Measurements from ENCODE around the gene THOP1. TPM values are rescaled to one million over a fixed set of nuclear protein-coding genes. Genes with fewer than 3 reads are reported as not detected.

THOP1 gene
- total RNA-seq (2022; extraction: Qiagen RNA extraction): 75.7 to 107 TPM (median 98.4 TPM) in 5 replicates

DNA sequence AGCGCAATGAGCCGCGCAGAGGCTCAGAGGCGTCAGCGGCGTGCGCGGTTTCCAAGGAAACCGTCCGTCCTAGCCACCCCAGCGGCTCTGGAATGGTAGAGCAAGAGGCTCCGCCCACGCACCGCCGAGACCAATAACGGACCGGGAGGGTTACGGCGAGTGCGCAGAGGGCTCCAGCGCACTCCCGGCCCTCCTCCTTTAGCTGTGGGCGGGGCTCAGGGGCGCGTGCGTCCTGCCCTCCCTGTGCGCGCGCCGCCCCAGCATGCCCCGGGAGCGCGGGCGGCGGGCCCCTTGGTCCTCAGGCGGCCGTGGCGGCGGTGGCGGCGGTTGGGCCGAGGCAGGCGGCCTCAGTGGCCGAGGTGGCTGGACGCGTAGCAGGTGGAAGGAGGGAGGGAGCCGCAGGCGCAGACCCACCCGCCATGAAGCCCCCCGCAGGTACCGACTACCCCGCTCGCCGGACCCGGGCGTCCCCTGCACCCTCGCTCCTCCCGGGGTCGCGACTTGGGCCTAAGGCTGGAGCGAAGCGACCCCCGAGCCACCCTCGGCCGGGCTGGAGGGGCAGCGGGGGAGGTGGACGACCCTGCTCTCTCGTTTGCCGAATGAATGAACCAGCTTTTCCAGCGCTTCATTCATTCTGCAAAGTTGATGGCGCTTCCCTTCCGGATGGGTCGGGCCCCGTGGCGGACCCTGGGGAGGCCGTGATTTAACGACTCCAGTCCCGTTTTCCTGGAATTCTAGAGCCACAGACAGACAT, at the start of gene THOP1:
TSS of gene THOP1 (plus strand) at position 260 of the 754 bp plus-strand sequence. CDS start at position 420, 160 bp downstream.

DNA sequence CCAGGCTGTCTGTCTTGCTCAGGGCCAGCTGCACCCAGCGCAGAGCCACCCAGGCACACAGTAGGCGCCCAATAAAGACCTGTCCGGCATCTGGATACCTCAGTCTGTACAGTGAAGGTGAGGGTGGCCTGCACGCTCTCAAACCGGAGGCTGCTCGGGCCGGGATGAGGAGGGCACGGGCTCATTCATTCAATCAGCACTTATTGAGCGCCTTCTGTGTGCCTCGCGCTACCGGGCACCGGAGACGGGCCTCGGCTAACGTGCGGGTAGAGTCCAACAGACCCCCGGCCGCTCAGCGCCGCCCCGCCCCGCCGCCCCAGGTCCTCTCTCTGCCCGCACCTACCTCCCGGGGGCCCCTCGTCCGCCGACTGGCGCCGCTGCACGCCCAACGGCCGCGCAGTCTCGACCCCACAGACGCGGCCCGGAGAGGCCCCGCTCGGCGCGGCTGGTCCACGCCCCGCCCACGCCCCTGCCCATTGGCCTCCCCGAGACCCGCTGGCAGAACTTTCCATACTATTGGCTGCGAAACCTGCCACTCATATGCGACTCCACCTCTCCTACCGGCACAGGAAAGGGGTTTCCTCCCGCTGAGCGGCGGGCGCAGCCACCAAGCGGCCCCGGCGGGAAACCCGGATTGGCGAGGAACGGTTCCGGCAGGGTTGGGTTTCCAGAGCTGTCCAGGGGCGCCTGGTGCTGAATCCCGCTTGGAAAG, 45.5 kb upstream of the THOP1 start, which contains the start of gene SLC39A3:
TSS of gene SLC39A3 (minus strand) at position 416 of the 712 bp plus-strand sequence. CDS start 2,760 bp downstream, outside the sequence.

DNA sequence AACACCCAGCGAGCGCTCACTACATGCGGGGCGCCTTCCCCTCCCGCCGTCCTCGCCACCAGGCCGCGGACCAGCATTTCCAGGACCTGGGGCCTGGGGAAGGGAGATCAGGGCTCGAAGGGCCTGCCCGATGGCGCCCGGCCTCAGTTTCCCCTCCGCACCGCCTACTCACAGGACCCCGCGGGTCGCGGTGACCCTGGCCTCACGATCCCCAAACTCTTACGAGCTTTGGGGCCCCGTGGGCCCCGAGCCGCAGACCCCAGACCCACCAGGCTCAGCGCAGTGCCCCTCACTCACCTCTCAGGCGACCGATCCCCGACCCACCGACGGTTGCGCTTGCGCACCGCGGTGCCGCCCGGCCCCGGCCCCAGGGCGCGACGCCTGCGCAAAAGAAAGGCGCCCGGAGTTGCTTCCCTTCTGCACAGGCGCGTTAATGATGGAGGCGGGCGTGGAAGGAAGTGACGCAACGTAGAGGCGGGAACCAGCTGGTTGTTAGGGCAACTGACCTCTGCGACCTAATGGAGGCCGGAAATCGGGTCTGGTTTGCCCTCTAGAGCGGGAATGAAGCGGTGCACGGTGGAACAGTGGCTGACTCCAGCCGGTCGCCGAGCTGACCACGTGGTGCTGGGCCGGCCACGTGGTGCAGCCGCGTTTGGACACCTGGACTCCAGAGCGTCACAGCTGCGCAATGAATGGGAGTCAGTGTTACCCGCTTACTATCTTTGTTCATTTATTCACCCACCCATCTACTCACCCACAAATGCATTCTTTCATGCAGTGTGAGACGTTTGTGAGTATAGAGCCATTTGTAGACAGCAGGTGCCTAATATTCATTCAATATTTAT, 2.1 kb upstream of the THOP1 start, which contains the start of gene SGTA:
TSS of gene SGTA (minus strand) at position 338 of the 845 bp plus-strand sequence. CDS start 14,205 bp downstream, outside the sequence.

DNA sequence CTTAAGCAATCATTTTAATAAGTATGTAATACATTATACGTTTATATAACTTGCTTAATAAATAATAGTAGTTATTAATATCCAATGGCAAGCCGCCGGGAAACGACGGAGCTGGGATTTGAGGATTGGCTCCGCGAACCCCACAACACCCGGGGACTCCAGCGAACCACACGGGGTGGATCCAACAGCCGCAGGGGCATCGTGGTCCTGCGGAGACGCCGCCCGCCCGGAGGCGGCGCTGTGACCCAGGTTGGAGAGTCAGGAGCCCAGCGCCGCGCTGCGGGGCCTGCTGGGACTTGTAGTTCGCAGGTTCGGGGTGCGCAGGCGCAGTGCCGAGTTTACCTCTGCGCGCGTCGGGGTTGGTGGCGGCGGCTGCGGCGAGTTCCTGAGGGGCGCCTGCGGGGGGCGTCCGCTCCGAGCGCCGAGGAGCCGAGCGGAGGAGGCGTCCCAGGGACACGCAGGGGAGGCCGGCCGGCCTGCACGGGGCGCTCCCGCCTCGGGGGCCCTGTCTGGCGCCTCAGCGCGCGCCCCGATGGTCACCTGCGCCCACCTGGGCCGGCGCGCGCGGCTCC, 34.3 kb downstream of the THOP1 start, which contains the start of gene ZNF554:
TSS of gene ZNF554 (plus strand) at position 329 of the 572 bp plus-strand sequence. CDS start at position 533, 204 bp downstream.

DNA sequence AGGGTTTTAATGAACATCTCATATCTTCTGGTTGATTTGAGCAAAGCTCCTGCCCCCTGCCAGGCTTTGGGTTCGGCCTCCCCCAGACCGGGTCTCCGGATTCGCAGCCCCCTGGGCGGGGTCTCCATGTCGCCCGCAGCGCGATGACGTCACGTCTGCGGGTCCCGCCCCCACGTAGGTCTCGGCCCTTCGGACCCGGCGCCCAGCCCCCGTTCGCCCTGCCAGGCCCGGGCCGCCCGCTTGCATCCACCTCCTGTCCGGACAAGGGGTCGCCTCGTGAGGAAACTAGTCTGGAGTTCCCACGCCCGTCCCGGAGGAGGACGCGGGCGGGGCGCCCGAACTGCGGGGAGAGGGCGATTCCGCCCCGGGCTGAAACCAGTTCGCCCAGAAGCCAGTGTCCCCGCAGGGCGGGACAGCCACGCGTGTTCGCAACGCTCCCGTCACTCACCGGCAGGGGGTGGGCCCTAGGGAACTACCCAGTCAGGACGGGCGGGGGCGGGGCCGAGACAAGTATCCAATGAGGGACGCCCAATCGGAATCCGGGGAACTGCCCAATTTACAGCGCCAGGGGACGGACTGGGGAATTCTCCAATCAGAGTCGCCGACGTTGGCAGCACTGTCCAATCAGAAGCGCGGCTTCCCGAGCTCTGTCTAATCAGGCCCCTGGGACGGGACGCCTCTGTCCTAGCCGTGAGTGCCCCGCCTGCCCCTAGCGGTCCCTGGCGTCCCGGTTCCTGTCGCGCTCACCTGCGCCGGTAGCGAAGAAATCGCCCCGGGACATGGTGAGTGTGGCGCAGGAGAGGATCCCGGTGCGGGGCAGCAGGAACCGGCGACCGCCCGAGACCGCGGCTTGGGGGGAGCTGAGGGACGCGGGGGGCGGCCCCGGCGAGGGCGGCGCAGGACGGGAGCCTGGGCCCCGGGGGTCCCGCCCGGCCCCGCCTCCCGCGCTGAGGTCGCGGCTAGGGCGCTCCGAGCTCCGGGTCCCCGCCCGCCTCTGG, 55.8 kb downstream of the THOP1 start, which contains the start of gene ZNF555:
TSS of gene ZNF555 (plus strand) at position 682 of the 998 bp plus-strand sequence. CDS start at position 780, 98 bp downstream.

Other genes starting within 250 kb of the THOP1 start
- gene GNG7, start 82.8 kb upstream of the THOP1 start, total RNA-seq (2022; extraction: Qiagen RNA extraction): 0.02 to 0.13 TPM (median 0.05 TPM) in 5 replicates
- 3.1 to 4.9 TPM (median 4.2 TPM) in 5 replicates for gene DIRAS1, start 64.1 kb upstream of the THOP1 start, total RNA-seq (2022; extraction: Qiagen RNA extraction)
- 26.6 to 30.9 TPM (median 29.0 TPM) in 5 replicates for gene SLC39A3, start 45.5 kb upstream of the THOP1 start, total RNA-seq (2022; extraction: Qiagen RNA extraction)
- 55.7 to 80.0 TPM (median 69.8 TPM) in 5 replicates for gene SGTA, start 2.2 kb upstream of the THOP1 start, total RNA-seq (2022; extraction: Qiagen RNA extraction)
- 0.79 to 1.3 TPM (median 1.0 TPM) in 5 replicates for gene ZNF554, start 34.4 kb downstream of the THOP1 start, total RNA-seq (2022; extraction: Qiagen RNA extraction)
- gene ZNF555, start 56.0 kb downstream of the THOP1 start, total RNA-seq (2022; extraction: Qiagen RNA extraction): 1.5 to 3.4 TPM (median 2.3 TPM) in 5 replicates
- gene ZNF556, start 81.8 kb downstream of the THOP1 start, total RNA-seq (2022; extraction: Qiagen RNA extraction): 0.12 TPM in 1 of 5 replicates, not detected in the others
- 2.8 to 4.0 TPM (median 3.0 TPM) in 5 replicates for gene ZNF57, start 115.4 kb downstream of the THOP1 start, total RNA-seq (2022; extraction: Qiagen RNA extraction)
- gene ZNF77, start 159.5 kb downstream of the THOP1 start, total RNA-seq (2022; extraction: Qiagen RNA extraction): 1.3 to 2.3 TPM (median 1.8 TPM) in 5 replicates
- gene TLE6, start 192.1 kb downstream of the THOP1 start, total RNA-seq (2022; extraction: Qiagen RNA extraction): 4.1 to 6.6 TPM (median 5.0 TPM) in 5 replicates
- gene TLE2, start 243.8 kb downstream of the THOP1 start, total RNA-seq (2022; extraction: Qiagen RNA extraction): 2.0 to 2.9 TPM (median 2.1 TPM) in 5 replicates

All from A549 treated with Mapracorat at 1 μM for 4 hours (cell line).